HL-60 (cell line): ENCODE data around the gene SERPINI1.
A peak's percentile ranks its signal among the peaks of the same experiment; 100 is the strongest.

Experiments used
- DNase-seq, 2 experiments: peaks; one replicate each; pipeline ENCODE4 v3.0.0-alpha.2; 2010 to 2020; ENCODE audit warnings: low read depth in 1 of 2, low spot score in 1 of 2
- H3K27ac ChIP-seq: fragments of 250-450 bp; sonication (Bioruptor Pico); replicated peaks from 2 replicates; pipeline ENCODE4 v1.5.1; 2020; ENCODE audit warnings: mild to moderate bottlenecking, moderate library complexity
- H3K27me3 ChIP-seq: fragments of 250-450 bp; sonication (Bioruptor Pico); 2 replicates; pipeline ENCODE4 v1.5.1; 2021; ENCODE audit warnings: mild to moderate bottlenecking, moderate library complexity; ENCODE audit not compliant: insufficient read depth, poor library complexity, severe bottlenecking
- H3K4me3 ChIP-seq: replicated peaks from 2 replicates; pipeline ENCODE4 v1.5.1; 2011; ENCODE audit warnings: mild to moderate bottlenecking, control low read depth, low read length; ENCODE audit not compliant: insufficient read depth
- GABPA ChIP-seq: IDR thresholded peaks from 2 replicates; pipeline ENCODE4 v1.6.1; 2012; ENCODE audit warnings: low read depth
- POLR2AphosphoS5 ChIP-seq: IDR thresholded peaks from 2 replicates; pipeline ENCODE4 v1.6.1; 2012; ENCODE audit warnings: low read depth
- SPI1 ChIP-seq: IDR thresholded peaks from 2 replicates; pipeline ENCODE4 v1.6.1; 2012; ENCODE audit warnings: low read depth, mild to moderate bottlenecking, borderline replicate concordance
- TF ChIP-seq, protein P1 (sequence below): IDR thresholded peaks from one replicate; pipeline ENCODE4 v1.5.1; 2011; ENCODE audit warnings: low read length, control low read depth, inconsistent platforms; ENCODE audit not compliant: insufficient read depth
- TF ChIP-seq, protein P2 (sequence below): IDR thresholded peaks from 2 replicates; pipeline ENCODE4 v1.6.1; 2012; ENCODE audit warnings: low read depth; ENCODE audit not compliant: insufficient replicate concordance

SERPINI1 gene

DNA sequence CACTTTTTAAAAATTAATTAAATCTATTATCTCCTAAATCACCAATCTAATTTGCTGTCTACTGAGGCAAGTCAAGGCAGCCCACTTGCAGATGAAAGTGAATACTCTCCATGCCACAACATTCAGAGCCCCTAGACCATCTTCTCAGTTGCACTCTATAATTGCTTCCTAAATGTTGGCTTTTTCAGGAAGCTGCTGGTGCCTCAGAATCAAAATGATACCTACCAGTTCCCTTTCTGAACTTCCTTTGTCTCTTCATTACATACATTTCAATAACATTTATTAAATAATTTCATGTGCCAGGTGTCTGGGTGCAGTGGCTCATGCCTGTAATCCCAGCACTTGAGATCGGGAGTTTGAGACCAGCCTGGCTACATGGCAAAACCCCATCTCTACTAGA is 124.1 kb downstream of the SERPINI1 start:
- Histone ChIP-seq H3K27ac (no peak overlapping the region), H3K4me3 (no peak overlapping the region), H3K27me3 (no peaks in the 10 kb centered on the region)
- TF ChIP-seq, protein P1, sequence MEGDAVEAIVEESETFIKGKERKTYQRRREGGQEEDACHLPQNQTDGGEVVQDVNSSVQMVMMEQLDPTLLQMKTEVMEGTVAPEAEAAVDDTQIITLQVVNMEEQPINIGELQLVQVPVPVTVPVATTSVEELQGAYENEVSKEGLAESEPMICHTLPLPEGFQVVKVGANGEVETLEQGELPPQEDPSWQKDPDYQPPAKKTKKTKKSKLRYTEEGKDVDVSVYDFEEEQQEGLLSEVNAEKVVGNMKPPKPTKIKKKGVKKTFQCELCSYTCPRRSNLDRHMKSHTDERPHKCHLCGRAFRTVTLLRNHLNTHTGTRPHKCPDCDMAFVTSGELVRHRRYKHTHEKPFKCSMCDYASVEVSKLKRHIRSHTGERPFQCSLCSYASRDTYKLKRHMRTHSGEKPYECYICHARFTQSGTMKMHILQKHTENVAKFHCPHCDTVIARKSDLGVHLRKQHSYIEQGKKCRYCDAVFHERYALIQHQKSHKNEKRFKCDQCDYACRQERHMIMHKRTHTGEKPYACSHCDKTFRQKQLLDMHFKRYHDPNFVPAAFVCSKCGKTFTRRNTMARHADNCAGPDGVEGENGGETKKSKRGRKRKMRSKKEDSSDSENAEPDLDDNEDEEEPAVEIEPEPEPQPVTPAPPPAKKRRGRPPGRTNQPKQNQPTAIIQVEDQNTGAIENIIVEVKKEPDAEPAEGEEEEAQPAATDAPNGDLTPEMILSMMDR, result no peak
- TF ChIP-seq GABPA, result no peak
- TF ChIP-seq SPI1, result peak; percentile 45; the same call in 1 of the 2 replicates
- DNase-seq, result no peak

DNA sequence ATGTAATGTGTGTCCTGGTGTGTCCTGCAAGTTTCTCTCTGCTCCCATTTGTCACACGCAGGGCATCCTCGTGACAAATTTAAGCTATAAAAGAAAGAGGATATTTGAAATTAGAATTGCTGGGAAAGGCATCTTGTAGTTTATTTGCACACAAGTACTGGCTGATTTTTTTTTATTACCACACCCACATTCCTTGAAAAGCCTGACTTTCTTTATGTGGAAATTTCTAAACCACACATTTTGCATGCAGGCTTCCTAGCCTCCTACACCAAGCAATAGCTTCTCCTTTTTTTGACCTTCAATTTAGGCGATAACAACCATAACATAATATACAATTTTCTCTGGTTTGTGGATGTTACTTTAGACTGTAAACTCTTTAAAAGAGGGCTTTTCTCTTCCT is 126.1 kb downstream of the SERPINI1 start:
- DNase-seq, result peak; percentile 43 to 50
- Histone ChIP-seq H3K27ac (peak overlapping the region; percentile 66), H3K27me3 (no peaks in the 10 kb centered on the region), H3K4me3 (no peak overlapping the region)
- no peak for TF ChIP-seq GABPA
- TF ChIP-seq SPI1, result no peak; the same call in 1 of the 2 replicates
- TF ChIP-seq, protein P1, result no peak
- TF ChIP-seq, protein P2, sequence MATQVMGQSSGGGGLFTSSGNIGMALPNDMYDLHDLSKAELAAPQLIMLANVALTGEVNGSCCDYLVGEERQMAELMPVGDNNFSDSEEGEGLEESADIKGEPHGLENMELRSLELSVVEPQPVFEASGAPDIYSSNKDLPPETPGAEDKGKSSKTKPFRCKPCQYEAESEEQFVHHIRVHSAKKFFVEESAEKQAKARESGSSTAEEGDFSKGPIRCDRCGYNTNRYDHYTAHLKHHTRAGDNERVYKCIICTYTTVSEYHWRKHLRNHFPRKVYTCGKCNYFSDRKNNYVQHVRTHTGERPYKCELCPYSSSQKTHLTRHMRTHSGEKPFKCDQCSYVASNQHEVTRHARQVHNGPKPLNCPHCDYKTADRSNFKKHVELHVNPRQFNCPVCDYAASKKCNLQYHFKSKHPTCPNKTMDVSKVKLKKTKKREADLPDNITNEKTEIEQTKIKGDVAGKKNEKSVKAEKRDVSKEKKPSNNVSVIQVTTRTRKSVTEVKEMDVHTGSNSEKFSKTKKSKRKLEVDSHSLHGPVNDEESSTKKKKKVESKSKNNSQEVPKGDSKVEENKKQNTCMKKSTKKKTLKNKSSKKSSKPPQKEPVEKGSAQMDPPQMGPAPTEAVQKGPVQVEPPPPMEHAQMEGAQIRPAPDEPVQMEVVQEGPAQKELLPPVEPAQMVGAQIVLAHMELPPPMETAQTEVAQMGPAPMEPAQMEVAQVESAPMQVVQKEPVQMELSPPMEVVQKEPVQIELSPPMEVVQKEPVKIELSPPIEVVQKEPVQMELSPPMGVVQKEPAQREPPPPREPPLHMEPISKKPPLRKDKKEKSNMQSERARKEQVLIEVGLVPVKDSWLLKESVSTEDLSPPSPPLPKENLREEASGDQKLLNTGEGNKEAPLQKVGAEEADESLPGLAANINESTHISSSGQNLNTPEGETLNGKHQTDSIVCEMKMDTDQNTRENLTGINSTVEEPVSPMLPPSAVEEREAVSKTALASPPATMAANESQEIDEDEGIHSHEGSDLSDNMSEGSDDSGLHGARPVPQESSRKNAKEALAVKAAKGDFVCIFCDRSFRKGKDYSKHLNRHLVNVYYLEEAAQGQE, result no peak
- no peak for TF ChIP-seq POLR2AphosphoS5

DNA sequence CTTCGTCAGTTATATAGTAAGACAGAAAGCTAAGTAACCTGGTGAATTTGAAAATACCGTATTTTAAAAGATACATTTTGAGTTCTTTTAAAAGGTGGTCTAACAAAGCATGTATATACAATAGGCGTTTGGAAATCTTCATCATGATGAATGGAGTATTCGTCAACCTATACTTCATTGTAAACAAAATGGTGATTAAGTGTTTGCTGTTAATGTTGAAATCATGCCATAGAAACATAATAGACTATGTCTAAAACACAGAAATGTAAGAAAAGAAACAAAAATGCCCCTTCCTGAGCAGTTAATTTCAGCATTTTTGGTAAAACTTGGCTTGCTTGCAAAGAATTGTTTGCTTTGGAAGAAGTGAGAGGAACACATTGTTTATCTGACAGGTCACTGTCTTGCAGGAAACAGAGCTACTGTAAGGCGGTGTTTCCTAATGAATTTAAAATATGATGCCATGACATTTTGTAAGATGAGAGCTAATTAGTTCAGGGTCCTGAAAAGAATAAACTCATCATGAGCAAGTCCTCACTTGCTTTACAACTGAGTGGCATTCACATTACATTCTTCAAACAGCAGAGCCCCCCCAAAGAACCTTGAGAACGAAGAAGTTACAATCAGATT is 126.7 kb downstream of the SERPINI1 start:
- no peak for DNase-seq
- Histone ChIP-seq H3K27me3 (no peaks in the 10 kb centered on the region), H3K4me3 (no peak overlapping the region), H3K27ac (peak overlapping the region; percentile 66)
- no peak for TF ChIP-seq SPI1
- TF ChIP-seq, protein P1, result no peak
- TF ChIP-seq POLR2AphosphoS5, result no peak
- no peak for TF ChIP-seq GABPA
- TF ChIP-seq, protein P2, result no peak
